ENCODE measurements around the gene ZFP36L1. TPM values are rescaled to one million over a fixed set of nuclear protein-coding genes. Genes with fewer than 3 reads are reported as not detected.
"Not testable (repeated sequence)": the region's sequence is repeated elsewhere in the genome, so short reads cannot be mapped to it uniquely, and the experiment has no call there.

ZFP36L1 gene
- total and polyA plus RNA-seq, 7 experiments from 2014 or later = 82.0 to 231 (median 160) TPM

DNA sequence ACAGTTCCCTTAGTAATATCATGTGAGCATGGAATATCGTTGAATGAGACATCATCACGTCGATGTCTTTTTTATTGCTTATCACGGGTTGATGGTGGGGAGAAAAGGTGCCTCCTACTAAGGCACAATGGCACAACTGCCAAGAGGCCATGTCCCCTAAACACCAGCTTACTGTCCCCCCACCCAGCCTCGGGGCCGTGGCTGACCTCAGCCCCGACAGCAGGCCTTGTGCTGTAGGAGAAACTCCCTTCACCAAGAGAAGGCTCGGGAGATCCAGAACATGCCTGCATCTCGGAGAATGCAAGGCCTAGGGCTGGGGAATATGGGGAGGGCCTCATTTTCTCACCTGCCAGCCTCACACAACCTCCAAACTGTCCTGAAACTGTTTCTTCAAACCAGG lies 22.8 kb downstream of the ZFP36L1 start:
- Mint-ChIP-seq H3K36me3 (peaks cover 0 to 17% (median 3%) of the 10 kb centered on the region in 5 donors), H3K4me3 (peak overlapping the region in 3 of 10 donors; percentile 71 to 86 (median 76)), H3K27ac (peak overlapping the region in 7 of 9 donors; percentile 43 to 92 (median 67)), H3K4me1 (peaks cover 41 to 83% (median 66%) of the 10 kb centered on the region in 7 donors), H3K27me3 (no peaks in the 10 kb centered on the region), H3K9me3 (peaks cover 0 to 10% (median 0%) of the 10 kb centered on the region in 11 donors)
- Histone ChIP-seq H3K27me3 (ENCODE audit: control insufficient read depth in 2 of 2, insufficient read depth in 2 of 2, low read length in 2 of 2) (no peaks in the 10 kb centered on the region), H3K4me1 (ENCODE audit: control insufficient read depth in 2 of 2, insufficient read depth in 2 of 2, low read length in 2 of 2) (peaks cover 0 to 35% of the 10 kb centered on the region in 2 donors), H3K36me3 (ENCODE audit: control insufficient read depth in 2 of 3, insufficient read depth in 3 of 3, low read length in 3 of 3) (no peaks in the 10 kb centered on the region), H3K4me3 (ENCODE audit: low read length) (no peak overlapping the region), H3K27ac (ENCODE audit: low read depth, low read length) (no peak overlapping the region), H3K9me3 (ENCODE audit: control insufficient read depth in 2 of 3, low read length in 3 of 3) (no peaks in the 10 kb centered on the region)
- ATAC-seq (no peak), DNase-seq (no peak)
- intact Hi-C loops (cut with micrococcal nuclease) = loop anchor here in 1 of 2 donors (5.0 kb wide), 1 partner anchor 38 kb away; no protein-coding TSS in a partner anchor
- CTCF ChIA-PET = interaction anchor here (0.7 kb wide), 1 partner anchor 486 kb away, joined by 4 read pairs; no protein-coding TSS in a partner anchor
- POLR2A ChIA-PET = interaction anchor here (15.5 kb wide), 1 partner anchor 17 kb away, joined by 401 read pairs; the partner anchor contains the start of gene ZFP36L1

DNA sequence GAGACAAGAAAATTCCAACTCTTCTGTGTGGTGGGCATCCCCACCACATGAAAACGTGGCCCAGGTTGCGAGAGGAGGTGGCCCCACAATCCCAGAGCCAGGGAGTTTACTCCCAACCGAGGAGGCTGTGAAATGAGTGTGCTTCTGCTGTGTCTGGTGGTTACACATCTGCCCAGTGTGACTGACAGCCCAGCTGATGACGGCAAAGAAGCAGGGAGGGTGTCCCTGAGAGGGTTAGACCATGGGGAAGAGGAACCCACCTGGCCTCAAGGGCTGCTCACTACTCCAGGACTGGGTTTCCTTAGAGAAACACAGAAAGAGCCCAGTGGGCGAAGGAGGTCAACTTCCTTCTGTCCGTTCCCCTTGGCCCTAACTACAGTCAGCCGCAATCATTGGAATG lies 24.6 kb downstream of the ZFP36L1 start:
- DNase-seq = no peak
- Mint-ChIP-seq H3K9me3 (peaks cover 0 to 3% (median 0%) of the 10 kb centered on the region in 11 donors), H3K27ac (peak overlapping the region in 1 of 9 donors; percentile 59), H3K27me3 (no peaks in the 10 kb centered on the region), H3K36me3 (peaks cover 0 to 5% (median 0%) of the 10 kb centered on the region in 5 donors), H3K4me1 (peaks cover 37 to 67% (median 57%) of the 10 kb centered on the region in 7 donors), H3K4me3 (no peak overlapping the region)
- no peaks in the 10 kb centered on the region for H3K36me3 ChIP-seq (ENCODE audit: control insufficient read depth in 2 of 3, insufficient read depth in 3 of 3, low read length in 3 of 3)
- CTCF ChIA-PET = interaction anchor here (0.6 kb wide), 1 partner anchor 533 kb away, joined by 5 read pairs; no protein-coding TSS in a partner anchor
- H3K27me3 ChIP-seq (ENCODE audit: control insufficient read depth in 2 of 2, insufficient read depth in 2 of 2, low read length in 2 of 2) = no peaks in the 10 kb centered on the region
- H3K27ac ChIP-seq (ENCODE audit: low read depth, low read length) = no peak overlapping the region
- no peak overlapping the region for H3K4me3 ChIP-seq (ENCODE audit: low read length)
- intact Hi-C loops (cut with micrococcal nuclease) = no loop called here
- H3K4me1 ChIP-seq (ENCODE audit: control insufficient read depth in 2 of 2, insufficient read depth in 2 of 2, low read length in 2 of 2) = peaks cover 0 to 29% of the 10 kb centered on the region in 2 donors
- ATAC-seq = no peak
- H3K9me3 ChIP-seq (ENCODE audit: control insufficient read depth in 2 of 3, low read length in 3 of 3) = no peaks in the 10 kb centered on the region
- POLR2A ChIA-PET = interaction anchor here (1.0 to 1.1 kb wide), 2 partner anchors 12 to 13 kb away, joined by 3 to 4 read pairs; no protein-coding TSS in a partner anchor

DNA sequence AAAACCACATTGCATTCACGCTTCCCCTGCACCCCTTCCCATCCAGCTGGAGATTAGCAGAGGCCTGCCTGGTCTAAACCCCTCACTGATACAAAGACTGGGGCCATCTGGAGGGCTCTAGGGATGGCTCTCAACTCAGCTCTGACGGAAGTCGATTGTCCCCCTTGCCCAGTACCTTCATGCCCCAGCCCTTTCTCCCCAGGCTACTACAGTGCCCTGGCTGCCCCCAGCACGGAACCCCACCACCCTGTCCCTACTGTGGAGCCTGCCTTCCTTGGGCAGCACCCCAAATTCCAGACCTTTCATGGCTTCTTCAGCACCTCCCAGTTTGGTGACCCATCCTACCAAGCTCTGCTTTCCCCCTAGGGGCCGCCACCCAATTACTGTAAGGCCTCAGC lies 25.6 kb downstream of the ZFP36L1 start:
- intact Hi-C loops (cut with micrococcal nuclease) = loop anchor here in 1 of 2 donors (2.0 kb wide), 1 partner anchor 14 kb away; no protein-coding TSS in a partner anchor
- POLR2A ChIA-PET = interaction anchor here (1.1 kb wide), 2 partner anchors 13 to 517 kb away, joined by 3 read pairs; no protein-coding TSS in a partner anchor

DNA sequence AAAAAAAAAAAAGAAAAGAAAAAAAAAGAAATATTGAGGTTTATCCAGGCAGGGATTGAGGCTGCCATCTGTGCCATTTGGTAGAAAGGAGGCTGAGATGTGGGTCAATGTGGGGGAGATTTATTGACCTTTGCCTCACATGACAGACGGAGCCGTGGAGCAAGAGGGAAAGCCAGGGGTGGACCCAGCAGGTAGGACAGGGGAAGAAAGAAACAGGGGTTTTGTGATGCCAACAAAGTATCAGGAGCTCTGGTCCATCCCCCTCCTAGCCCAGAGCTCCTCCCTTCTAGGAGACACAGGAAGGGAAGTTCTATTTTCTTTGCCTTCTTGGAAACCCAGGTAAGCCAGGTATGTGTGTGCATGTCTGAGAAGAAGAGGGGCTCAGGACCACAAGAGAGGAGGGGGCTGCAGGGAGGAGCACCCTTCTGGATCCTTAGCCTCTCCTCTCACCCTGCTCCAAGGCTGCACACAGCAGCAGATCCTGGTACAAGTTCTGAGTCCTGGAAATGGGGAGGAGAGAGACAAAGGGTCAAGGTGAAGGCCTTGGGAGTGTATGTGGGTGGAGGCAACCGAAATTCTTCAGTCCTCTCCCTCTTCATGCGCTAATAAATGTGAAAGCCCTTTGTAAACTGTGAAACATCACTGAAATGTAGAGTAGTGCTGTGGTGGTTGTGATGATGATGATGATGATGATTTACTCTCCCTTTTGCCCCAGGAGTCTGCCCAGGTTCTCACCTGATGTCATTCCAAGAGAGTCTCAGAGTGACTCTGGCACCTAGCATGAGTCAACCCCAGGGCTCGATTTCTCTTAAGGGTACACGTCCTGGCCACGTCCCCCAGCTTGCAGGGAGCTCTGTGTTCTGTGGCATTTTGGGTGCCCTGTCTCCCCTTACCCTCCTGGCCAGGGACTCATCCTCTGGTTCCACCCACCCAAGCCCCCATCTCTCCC lies 26.3 kb downstream of the ZFP36L1 start:
- Histone ChIP-seq H3K36me3 (ENCODE audit: control insufficient read depth in 2 of 3, insufficient read depth in 3 of 3, low read length in 3 of 3) (no peaks in the 10 kb centered on the region), H3K4me1 (ENCODE audit: control insufficient read depth in 2 of 2, insufficient read depth in 2 of 2, low read length in 2 of 2) (peaks cover 0 to 13% of the 10 kb centered on the region in 2 donors), H3K27me3 (ENCODE audit: control insufficient read depth in 2 of 2, insufficient read depth in 2 of 2, low read length in 2 of 2) (no peaks in the 10 kb centered on the region), H3K4me3 (ENCODE audit: low read length) (no peak overlapping the region), H3K27ac (ENCODE audit: low read depth, low read length) (no peak overlapping the region), H3K9me3 (ENCODE audit: control insufficient read depth in 2 of 3, low read length in 3 of 3) (no peaks in the 10 kb centered on the region)
- POLR2A ChIA-PET = interaction anchor here (1.1 kb wide), 1 partner anchor 516 kb away, joined by 3 read pairs; no protein-coding TSS in a partner anchor
- H3K27me3 Mint-ChIP-seq = no peaks in the 10 kb centered on the region
- peak overlapping the region in 2 of 10 donors; percentile 30 to 68 for H3K4me3 Mint-ChIP-seq
- intact Hi-C loops (cut with micrococcal nuclease) = loop anchor here in 1 of 2 donors (2.0 kb wide), 1 partner anchor 14 kb away; no protein-coding TSS in a partner anchor
- DNase-seq (no peak), ATAC-seq (no peak)
- peaks cover 0 to 1% (median 0%) of the 10 kb centered on the region in 11 donors for H3K9me3 Mint-ChIP-seq
- H3K27ac Mint-ChIP-seq = peak overlapping the region in 1 of 9 donors; percentile 66
- H3K36me3 Mint-ChIP-seq = no peaks in the 10 kb centered on the region
- CTCF ChIA-PET = interaction anchor here (1.0 kb wide), 1 partner anchor 18 kb away, joined by 3 read pairs; no protein-coding TSS in a partner anchor
- peaks cover 26 to 51% (median 42%) of the 10 kb centered on the region in 7 donors for H3K4me1 Mint-ChIP-seq

More for the DNA sequence above, 25.6 kb downstream of the ZFP36L1 start:
- Mint-ChIP-seq H3K27me3 (no peaks in the 10 kb centered on the region), H3K4me3 (peak overlapping the region in 1 of 10 donors; percentile 30), H3K36me3 (peaks cover 0 to 1% (median 0%) of the 10 kb centered on the region in 5 donors), H3K27ac (peak overlapping the region in 2 of 9 donors; percentile 21 to 66), H3K4me1 (peaks cover 31 to 57% (median 48%) of the 10 kb centered on the region in 7 donors), H3K9me3 (peaks cover 0 to 1% (median 0%) of the 10 kb centered on the region in 11 donors)
- no peaks in the 10 kb centered on the region for H3K36me3 ChIP-seq (ENCODE audit: control insufficient read depth in 2 of 3, insufficient read depth in 3 of 3, low read length in 3 of 3)
- H3K27me3 ChIP-seq (ENCODE audit: control insufficient read depth in 2 of 2, insufficient read depth in 2 of 2, low read length in 2 of 2) = no peaks in the 10 kb centered on the region
- no peak overlapping the region for H3K27ac ChIP-seq (ENCODE audit: low read depth, low read length)
- no peaks in the 10 kb centered on the region for H3K9me3 ChIP-seq (ENCODE audit: control insufficient read depth in 2 of 3, low read length in 3 of 3)
- no peak overlapping the region for H3K4me3 ChIP-seq (ENCODE audit: low read length)
- no peak for ATAC-seq
- DNase-seq = no peak
- H3K4me1 ChIP-seq (ENCODE audit: control insufficient read depth in 2 of 2, insufficient read depth in 2 of 2, low read length in 2 of 2) = peaks cover 0 to 20% of the 10 kb centered on the region in 2 donors
- CTCF ChIA-PET = interaction anchor here (0.9 to 1.0 kb wide), 2 partner anchors 18 to 61 kb away, joined by 3 read pairs; no protein-coding TSS in a partner anchor

DNA sequence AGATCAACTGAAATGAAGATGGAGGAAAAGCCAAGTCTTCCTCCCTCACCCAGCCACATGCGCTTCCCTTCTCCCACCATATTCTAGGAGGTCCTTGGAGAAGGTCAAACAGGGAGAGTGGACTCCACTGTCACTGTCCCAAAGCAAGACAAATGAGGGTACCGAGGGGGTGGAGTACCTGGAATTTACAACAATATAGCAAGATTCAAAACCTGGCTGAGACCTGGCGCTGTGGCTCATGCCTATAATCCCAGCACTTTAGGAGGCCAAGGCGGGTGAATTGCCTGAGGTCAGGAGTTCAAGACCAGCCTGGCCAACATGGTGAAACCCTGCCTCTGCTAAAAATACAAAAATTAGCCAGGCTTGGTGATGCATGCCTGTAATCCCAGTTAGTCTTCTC lies 29.0 kb downstream of the ZFP36L1 start:
- H3K36me3 Mint-ChIP-seq; ATAC-seq; H3K27me3 ChIP-seq (ENCODE audit: control insufficient read depth in 2 of 2, insufficient read depth in 2 of 2, low read length in 2 of 2); H3K27me3 Mint-ChIP-seq; H3K4me3 Mint-ChIP-seq; H3K36me3 ChIP-seq (ENCODE audit: control insufficient read depth in 2 of 3, insufficient read depth in 3 of 3, low read length in 3 of 3); H3K9me3 ChIP-seq (ENCODE audit: control insufficient read depth in 2 of 3, low read length in 3 of 3); H3K27ac Mint-ChIP-seq; H3K27ac ChIP-seq (ENCODE audit: low read depth, low read length); DNase-seq; intact Hi-C loops (cut with micrococcal nuclease); CTCF ChIA-PET; H3K4me3 ChIP-seq (ENCODE audit: low read length); H3K9me3 Mint-ChIP-seq; H3K4me1 ChIP-seq (ENCODE audit: control insufficient read depth in 2 of 2, insufficient read depth in 2 of 2, low read length in 2 of 2): not testable (repeated sequence)
- POLR2A ChIA-PET = interaction anchor here (0.6 to 1.8 kb wide), 5 partner anchors 9 to 452 kb away, joined by 3 to 5 read pairs (median 4); no protein-coding TSS in a partner anchor
- H3K4me1 Mint-ChIP-seq = peaks cover 20 to 32% (median 25%) of the 10 kb centered on the region in 7 donors
